Gastroesophageal sphincter (tissue), 4 donors: Measurements from ENCODE around the gene AFP. TPM values are rescaled to one million over a fixed set of nuclear protein-coding genes. Genes with fewer than 3 reads are reported as not detected.

Experiments
- ATAC-seq: fragments of 150-250 bp; one replicate; pipeline ENCODE4 v1.9.1; 2016; ENCODE audit warnings: mild to moderate bottlenecking, moderate library complexity
- H3K27ac ChIP-seq, 4 donors: fragments of 200-600 bp; sonication (generic) in 3 of 4; 1 replicate in 3 of 4; 2 replicates in 1 of 4; pipeline ENCODE4 v1.5.1; 2016 to 2019
- H3K27me3 ChIP-seq: fragments of 200-600 bp; sonication (generic); one replicate; pipeline ENCODE4 v1.5.1; 2019
- H3K36me3 ChIP-seq, 2 donors: fragments of 200-600 bp; sonication (generic); one replicate each; pipeline ENCODE4 v1.5.1; 2019; ENCODE audit warnings: control low read depth in 1 of 2
- H3K4me1 ChIP-seq, 3 donors: fragments of 200-600 bp; sonication (generic); 1 replicate in 2 of 3; 2 replicates in 1 of 3; pipeline ENCODE4 v1.5.1; 2016 to 2019; ENCODE audit warnings: control low read depth in 2 of 3
- H3K4me3 ChIP-seq, 2 donors: fragments of 200-600 bp; sonication (generic); one replicate each; pipeline ENCODE4 v1.5.1; 2019; ENCODE audit warnings: mild to moderate bottlenecking in 1 of 2, moderate library complexity in 1 of 2
- H3K9me3 ChIP-seq, 3 donors: fragments of 200-600 bp; sonication (generic); one replicate each; pipeline ENCODE4 v1.5.1; 2017 to 2019; ENCODE audit warnings: control low read depth in 2 of 3
- EP300 ChIP-seq: sonication (generic); formaldehyde crosslinking; IDR thresholded peaks from one replicate; pipeline ENCODE4 v1.6.1; 2017; ENCODE audit warnings: antibody characterized with exemption, mild to moderate bottlenecking
- POLR2A ChIP-seq, 2 donors: fragments of 450-650 bp; IDR thresholded peaks; one replicate each; pipeline ENCODE4 v1.6.1; 2017; ENCODE audit warnings: antibody characterized with exemption in 2 of 2, mild to moderate bottlenecking in 2 of 2, moderate library complexity in 1 of 2
- POLR2AphosphoS5 ChIP-seq: sonication (generic); formaldehyde crosslinking; IDR thresholded peaks from one replicate; pipeline ENCODE4 v1.6.1; 2017; ENCODE audit warnings: antibody characterized with exemption
- WGBS, 2 donors: methylation state at CpG; one replicate each; pipeline ENCODE4 v1.1.5; 2018; ENCODE audit warnings: low coverage in 1 of 2; 5-methylcytosine and 5-hydroxymethylcytosine counted together
- total RNA-seq, 4 donors: library from RNA; depleted of rRNA; stranded (reverse); fragments of >200 nt; gene quantifications; one replicate each; pipeline ENCODE4 v1.1.0, GENCODE V29; 2016
- TF ChIP-seq, protein P1 (sequence below), 4 experiments: fragments of 200-600 bp in 2 of 4; fragments of 450-650 bp in 2 of 4; sonication (generic) in 1 of 4; IDR thresholded peaks; one replicate each; pipeline ENCODE4 v1.5.1; 2017 to 2019; ENCODE audit warnings: antibody characterized with exemption in 4 of 4, mild to moderate bottlenecking in 2 of 4, moderate library complexity in 2 of 4

AFP gene
- total RNA-seq, 4 donors from 2014 or later = not detected

DNA sequence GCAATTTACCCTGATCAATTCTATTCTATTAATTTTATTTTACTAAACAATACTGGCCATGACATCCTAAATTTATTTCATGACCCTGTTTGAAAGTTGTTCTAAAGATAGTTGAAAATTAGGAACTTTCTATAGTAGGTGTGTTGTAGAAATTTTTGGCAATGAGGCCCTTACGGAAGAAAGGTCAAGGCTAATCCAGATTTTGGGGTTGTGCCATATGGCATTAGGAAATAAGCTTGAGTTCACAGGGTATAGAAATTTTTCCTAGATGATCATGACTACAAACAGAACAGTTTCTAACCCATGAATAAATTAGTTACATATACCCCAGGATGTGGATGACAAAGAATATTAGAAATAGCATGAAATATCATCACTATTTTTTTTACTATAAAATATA lies 39.7 kb upstream of the AFP start:
- no peaks in the 10 kb centered on the region for H3K4me1 ChIP-seq
- no peaks in the 10 kb centered on the region for H3K9me3 ChIP-seq
- WGBS, 2 donors = 60 to 83% methylated on average over 1 of the region's 1 CpG
- no peak overlapping the region for H3K4me3 ChIP-seq
- H3K27ac ChIP-seq = no peak overlapping the region
- no peak for ATAC-seq
- H3K36me3 ChIP-seq = no peaks in the 10 kb centered on the region
- TF ChIP-seq, protein P1, sequence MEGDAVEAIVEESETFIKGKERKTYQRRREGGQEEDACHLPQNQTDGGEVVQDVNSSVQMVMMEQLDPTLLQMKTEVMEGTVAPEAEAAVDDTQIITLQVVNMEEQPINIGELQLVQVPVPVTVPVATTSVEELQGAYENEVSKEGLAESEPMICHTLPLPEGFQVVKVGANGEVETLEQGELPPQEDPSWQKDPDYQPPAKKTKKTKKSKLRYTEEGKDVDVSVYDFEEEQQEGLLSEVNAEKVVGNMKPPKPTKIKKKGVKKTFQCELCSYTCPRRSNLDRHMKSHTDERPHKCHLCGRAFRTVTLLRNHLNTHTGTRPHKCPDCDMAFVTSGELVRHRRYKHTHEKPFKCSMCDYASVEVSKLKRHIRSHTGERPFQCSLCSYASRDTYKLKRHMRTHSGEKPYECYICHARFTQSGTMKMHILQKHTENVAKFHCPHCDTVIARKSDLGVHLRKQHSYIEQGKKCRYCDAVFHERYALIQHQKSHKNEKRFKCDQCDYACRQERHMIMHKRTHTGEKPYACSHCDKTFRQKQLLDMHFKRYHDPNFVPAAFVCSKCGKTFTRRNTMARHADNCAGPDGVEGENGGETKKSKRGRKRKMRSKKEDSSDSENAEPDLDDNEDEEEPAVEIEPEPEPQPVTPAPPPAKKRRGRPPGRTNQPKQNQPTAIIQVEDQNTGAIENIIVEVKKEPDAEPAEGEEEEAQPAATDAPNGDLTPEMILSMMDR (IDR thresholded peaks at IDR 0.05) = no peak
- TF ChIP-seq EP300 (no peak), POLR2A (IDR thresholded peaks at IDR 0.05) (no peak), POLR2AphosphoS5 (no peak)
- no peaks in the 10 kb centered on the region for H3K27me3 ChIP-seq

DNA sequence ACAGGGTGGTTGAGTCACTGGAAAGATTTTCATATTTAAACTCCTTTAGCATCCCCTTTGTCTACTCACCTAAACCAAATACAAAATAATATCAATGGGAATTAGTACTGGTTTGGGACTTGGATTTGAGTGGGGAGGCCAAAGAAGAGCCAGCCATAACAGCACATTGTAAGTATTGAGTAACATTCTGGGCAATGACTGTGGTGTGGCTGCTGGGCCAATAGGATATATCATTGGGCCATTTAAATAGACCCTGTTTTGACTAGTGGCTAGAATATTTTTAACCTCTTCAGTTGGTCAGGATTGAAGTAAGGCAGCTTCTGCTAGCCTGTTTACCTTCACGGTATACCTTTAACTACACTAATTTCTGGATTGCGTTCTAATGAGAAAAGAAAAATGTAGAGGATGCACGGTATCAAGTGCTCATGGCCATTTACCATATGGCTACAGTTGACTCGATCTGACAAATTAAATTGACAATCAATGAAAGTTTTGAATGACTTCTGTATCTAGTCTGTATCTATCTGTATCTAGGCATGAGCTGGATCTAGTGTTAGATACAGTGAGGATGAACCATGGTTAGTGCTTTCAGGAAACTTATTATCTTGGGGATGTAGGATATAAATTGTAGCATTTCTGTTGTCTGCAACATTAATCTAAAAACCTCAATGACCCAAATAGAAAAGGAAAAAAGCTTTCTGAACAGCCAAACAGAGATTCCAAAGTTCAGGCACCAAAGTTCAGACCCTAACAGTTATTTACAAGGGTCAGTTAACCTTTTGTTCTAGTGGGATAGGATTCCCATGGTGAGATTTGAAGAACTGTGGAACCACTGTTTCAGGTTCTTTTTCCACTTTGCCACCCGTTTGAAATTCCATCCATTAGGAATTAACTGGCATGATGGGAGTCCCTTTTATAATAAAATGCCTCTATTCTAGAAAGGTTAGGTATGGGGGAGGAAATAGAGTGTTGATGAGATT lies 38.7 kb upstream of the AFP start:
- H3K27ac ChIP-seq = no peak overlapping the region
- ATAC-seq = no peak
- H3K4me3 ChIP-seq = no peak overlapping the region
- WGBS, 2 donors = 79 to 85% methylated on average over 5 of the region's 5 CpGs
- no peaks in the 10 kb centered on the region for H3K9me3 ChIP-seq
- no peaks in the 10 kb centered on the region for H3K27me3 ChIP-seq
- H3K4me1 ChIP-seq = no peaks in the 10 kb centered on the region
- TF ChIP-seq, protein P1 (IDR thresholded peaks at IDR 0.05) = no peak
- TF ChIP-seq POLR2AphosphoS5 = no peak
- no peak for TF ChIP-seq POLR2A (IDR thresholded peaks at IDR 0.05)
- no peak for TF ChIP-seq EP300
- H3K36me3 ChIP-seq = no peaks in the 10 kb centered on the region

DNA sequence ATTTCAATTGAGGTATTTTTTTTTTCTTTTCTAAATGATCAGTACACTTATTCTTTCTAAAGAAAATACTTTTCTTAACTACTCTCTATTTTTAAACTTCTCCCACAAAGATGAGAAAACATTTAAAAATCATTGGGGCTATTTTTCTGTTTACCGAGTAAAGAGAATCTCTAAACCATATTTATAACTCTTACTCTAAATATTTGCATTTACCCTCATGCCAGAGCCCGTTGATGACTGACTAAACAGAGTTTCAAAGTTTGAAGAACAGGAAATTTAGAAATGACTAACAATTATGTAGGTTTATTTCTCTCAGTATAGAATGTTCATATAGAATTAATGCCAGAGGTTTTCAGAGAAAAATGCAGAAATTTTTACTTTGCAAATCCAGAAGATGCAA lies 34.6 kb upstream of the AFP start:
- ATAC-seq = no peak
- no peak overlapping the region for H3K27ac ChIP-seq
- H3K36me3 ChIP-seq = no peaks in the 10 kb centered on the region
- no peaks in the 10 kb centered on the region for H3K27me3 ChIP-seq
- H3K4me3 ChIP-seq = no peak overlapping the region
- H3K9me3 ChIP-seq = no peaks in the 10 kb centered on the region
- no peaks in the 10 kb centered on the region for H3K4me1 ChIP-seq
- WGBS, 2 donors = 34 to 46% methylated on average over 2 of the region's 2 CpGs
- TF ChIP-seq EP300 (no peak), POLR2AphosphoS5 (no peak), POLR2A (IDR thresholded peaks at IDR 0.05) (no peak)
- TF ChIP-seq, protein P1 (IDR thresholded peaks at IDR 0.05) = no peak

DNA sequence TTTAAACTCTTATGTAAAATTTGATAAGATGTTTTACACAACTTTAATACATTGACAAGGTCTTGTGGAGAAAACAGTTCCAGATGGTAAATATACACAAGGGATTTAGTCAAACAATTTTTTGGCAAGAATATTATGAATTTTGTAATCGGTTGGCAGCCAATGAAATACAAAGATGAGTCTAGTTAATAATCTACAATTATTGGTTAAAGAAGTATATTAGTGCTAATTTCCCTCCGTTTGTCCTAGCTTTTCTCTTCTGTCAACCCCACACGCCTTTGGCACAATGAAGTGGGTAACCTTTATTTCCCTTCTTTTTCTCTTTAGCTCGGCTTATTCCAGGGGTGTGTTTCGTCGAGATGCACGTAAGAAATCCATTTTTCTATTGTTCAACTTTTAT lies 32.0 kb upstream of the AFP start, which contains the start of gene ALB:
Gene ALB, plus strand, starts transcription at position 246 of the 400 bp plus-strand sequence. Its CDS starts 41 bp downstream, at position 287.
- Histone ChIP-seq H3K27me3 (no peaks in the 10 kb centered on the region), H3K36me3 (no peaks in the 10 kb centered on the region), H3K4me1 (no peaks in the 10 kb centered on the region), H3K4me3 (no peak within 1 kb of the TSS), H3K9me3 (no peaks in the 10 kb centered on the region), H3K27ac (no peak within 1 kb of the TSS)
- 81 to 90% methylated on average over 6 to 7 of the region's 7 CpGs for WGBS, 2 donors
- TF ChIP-seq, protein P1 (IDR thresholded peaks at IDR 0.05) = no peak
- TF ChIP-seq POLR2A (IDR thresholded peaks at IDR 0.05) (no peak), POLR2AphosphoS5 (no peak), EP300 (no peak)
- no peak for ATAC-seq

DNA sequence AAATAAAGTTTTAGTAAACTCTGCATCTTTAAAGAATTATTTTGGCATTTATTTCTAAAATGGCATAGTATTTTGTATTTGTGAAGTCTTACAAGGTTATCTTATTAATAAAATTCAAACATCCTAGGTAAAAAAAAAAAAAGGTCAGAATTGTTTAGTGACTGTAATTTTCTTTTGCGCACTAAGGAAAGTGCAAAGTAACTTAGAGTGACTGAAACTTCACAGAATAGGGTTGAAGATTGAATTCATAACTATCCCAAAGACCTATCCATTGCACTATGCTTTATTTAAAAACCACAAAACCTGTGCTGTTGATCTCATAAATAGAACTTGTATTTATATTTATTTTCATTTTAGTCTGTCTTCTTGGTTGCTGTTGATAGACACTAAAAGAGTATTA lies 31.6 kb upstream of the AFP start:
- Histone ChIP-seq H3K36me3 (no peaks in the 10 kb centered on the region), H3K4me1 (no peaks in the 10 kb centered on the region), H3K9me3 (no peaks in the 10 kb centered on the region), H3K4me3 (no peak overlapping the region), H3K27ac (no peak overlapping the region), H3K27me3 (no peaks in the 10 kb centered on the region)
- no peak for ATAC-seq
- WGBS, 2 donors = 80 to 88% methylated on average over 1 of the region's 1 CpG
- TF ChIP-seq POLR2A (IDR thresholded peaks at IDR 0.05) (no peak), EP300 (no peak), POLR2AphosphoS5 (no peak)
- TF ChIP-seq, protein P1 (IDR thresholded peaks at IDR 0.05) = no peak
